ENCODE results near the gene HUS1B.

Gene HUS1B

DNA sequence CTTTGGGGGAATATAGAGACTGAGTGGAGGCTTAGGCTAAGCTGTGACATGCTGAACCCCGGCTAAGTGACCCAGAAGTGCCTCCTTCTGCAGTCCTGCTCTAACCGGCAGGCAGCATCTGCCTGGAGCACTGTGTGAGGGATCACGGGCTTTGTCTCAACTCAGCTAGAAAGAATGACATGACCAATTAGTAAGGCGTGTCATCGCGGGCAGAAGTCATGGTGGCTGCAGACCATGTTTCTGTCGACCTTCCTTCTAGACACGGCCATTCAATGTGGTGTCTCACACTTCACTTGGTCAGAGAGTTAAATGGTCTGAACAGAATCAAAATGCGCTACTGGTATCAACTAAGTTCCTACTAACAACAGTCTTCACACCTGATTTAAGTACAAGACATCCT, 35.0 kb downstream of the HUS1B start:
- no peak for DNase-seq (ENCODE audit: low spot score)
- TF ChIP-seq, protein P1, sequence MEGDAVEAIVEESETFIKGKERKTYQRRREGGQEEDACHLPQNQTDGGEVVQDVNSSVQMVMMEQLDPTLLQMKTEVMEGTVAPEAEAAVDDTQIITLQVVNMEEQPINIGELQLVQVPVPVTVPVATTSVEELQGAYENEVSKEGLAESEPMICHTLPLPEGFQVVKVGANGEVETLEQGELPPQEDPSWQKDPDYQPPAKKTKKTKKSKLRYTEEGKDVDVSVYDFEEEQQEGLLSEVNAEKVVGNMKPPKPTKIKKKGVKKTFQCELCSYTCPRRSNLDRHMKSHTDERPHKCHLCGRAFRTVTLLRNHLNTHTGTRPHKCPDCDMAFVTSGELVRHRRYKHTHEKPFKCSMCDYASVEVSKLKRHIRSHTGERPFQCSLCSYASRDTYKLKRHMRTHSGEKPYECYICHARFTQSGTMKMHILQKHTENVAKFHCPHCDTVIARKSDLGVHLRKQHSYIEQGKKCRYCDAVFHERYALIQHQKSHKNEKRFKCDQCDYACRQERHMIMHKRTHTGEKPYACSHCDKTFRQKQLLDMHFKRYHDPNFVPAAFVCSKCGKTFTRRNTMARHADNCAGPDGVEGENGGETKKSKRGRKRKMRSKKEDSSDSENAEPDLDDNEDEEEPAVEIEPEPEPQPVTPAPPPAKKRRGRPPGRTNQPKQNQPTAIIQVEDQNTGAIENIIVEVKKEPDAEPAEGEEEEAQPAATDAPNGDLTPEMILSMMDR (IDR thresholded peaks at IDR 0.05; ENCODE audit: extremely low read depth, missing control alignments) = no peak

DNA sequence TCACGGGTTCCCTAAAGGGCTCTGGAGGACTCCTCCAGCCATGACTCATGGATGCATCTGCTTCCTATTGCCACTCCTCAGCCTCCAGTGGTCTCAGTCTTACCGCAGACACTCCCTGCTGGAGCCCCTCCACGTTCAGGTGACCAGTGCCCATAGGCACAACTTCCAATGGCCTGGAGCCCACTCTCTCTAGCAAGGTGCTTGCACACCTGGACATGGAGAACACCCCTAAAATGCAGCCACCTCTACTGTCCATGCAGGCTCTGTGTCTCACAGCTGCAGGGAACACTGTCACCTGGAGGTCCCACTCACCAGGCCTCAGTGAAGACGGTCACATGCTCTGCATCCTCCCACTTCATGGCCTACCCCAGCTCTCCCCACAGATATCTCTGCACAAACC, 36.0 kb downstream of the HUS1B start:
- TF ChIP-seq, protein P1 (IDR thresholded peaks at IDR 0.05; ENCODE audit: extremely low read depth, missing control alignments) = no peak
- no peak for DNase-seq (ENCODE audit: low spot score)

DNA sequence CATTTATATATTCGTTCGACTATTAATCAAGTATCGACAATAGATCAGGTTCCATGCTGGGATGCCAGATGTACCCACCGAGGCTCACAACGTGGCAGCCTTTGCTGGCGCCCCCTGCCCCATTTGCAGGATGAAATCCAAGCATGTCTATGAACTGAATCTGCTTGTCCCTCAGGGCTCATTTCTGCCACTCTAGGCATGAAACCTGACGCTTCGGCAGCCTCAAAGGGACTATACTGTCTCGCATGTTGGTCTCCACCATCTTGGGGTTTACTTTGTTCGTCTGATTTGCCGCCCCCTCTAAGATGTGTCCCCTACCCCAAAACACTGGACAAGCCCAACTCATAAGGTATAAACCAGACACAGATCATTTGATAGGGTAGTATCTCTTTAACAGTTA, 36.7 kb downstream of the HUS1B start:
- TF ChIP-seq, protein P1 (IDR thresholded peaks at IDR 0.05; ENCODE audit: extremely low read depth, missing control alignments) = no peak
- DNase-seq (ENCODE audit: low spot score) = no peak

DNA sequence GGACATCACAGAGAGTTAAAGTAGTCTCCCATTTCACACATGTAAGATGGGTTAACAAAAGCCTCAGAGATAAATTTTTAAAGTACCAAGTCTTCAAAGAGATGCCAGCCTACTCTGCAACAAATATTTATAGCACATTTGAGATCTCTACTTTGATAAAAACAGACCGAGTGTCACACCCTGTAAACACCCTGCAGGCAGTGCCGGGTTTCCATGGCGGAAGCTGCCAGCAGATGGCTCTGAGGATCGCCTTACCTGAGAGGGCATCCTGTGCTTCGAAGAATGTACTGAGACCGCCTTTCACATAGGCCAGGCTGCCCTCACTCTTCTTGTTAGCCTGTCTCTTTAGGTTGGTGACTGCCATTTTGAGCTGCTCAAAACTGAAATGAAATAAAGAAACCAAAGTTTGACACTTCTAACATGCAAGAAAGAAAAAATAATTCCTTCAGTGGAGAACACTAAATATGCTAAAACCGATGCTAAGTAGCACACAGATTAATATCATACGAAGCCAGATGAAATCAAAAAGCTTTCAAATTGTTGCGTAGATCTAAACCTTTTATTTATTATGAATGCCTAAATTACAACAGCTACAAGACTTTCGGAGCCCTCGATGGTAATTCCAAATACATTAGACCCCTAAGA, 39.3 kb downstream of the HUS1B start:
- TF ChIP-seq, protein P1 (IDR thresholded peaks at IDR 0.05; ENCODE audit: extremely low read depth, missing control alignments) = no peak
- no peak for DNase-seq (ENCODE audit: low spot score)

DNA sequence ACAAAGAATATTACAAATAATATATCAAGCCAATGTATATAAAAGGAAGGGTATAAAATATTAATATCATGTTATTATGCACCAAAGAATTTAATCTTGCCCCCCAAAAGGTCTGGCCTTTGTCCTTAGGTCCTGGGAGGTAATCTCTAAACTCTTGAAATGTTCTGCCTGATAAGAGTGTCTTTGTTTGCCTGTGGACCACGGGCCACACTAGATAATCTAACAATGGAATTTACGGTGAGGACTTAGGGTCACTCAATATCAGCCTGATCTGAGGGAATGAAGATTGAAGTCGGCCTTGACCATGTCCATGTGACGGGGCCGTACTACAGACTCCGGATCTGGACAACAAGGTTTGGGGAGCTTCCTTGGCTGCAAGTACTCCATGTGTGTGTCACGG, 42.9 kb downstream of the HUS1B start:
- no peak for DNase-seq (ENCODE audit: low spot score)
- TF ChIP-seq, protein P1 (IDR thresholded peaks at IDR 0.05; ENCODE audit: extremely low read depth, missing control alignments) = no peak

DNA sequence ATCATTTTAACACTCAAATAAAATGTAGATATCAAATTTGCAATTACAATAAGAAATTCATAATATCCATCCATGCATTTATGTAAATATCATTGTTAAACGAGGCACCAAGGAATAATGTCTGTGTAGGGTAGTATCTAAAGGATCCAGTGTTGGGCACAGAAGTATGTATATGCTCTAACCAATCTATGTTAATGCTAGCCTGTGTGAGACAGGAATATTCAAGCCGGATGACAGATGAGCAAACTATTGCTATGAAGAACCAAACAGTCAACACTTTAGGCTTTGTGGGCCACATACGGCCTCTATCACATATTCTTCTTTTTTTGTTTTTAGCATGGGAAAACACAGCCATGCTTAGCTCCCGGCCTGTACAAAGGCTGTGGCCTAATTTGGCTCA, 45.0 kb downstream of the HUS1B start:
- TF ChIP-seq, protein P1 (IDR thresholded peaks at IDR 0.05; ENCODE audit: extremely low read depth, missing control alignments) = no peak

DNA sequence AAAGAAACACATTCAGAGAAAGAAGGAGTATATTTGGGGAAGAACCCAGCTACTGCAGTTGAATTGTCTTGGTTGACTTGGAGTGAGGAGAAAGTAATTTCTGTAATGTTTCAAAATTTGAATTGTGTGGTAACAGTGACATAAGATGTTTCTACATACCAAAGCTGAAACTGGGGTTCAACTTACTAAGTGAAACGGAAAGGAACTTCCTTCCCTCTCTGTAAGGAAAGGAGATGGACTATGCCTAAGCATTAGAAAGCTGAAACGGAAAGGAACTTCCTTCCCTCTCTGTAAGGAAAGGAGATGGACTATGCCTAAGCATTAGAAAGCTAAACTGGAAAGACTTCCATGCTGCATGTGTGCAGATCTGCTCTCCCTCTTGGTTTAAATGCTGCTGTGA, 46.0 kb downstream of the HUS1B start:
- DNase-seq (ENCODE audit: low spot score) = no peak
- TF ChIP-seq, protein P1 (IDR thresholded peaks at IDR 0.05; ENCODE audit: extremely low read depth, missing control alignments) = no peak

More for the DNA sequence above, 45.0 kb downstream of the HUS1B start:
- DNase-seq (ENCODE audit: low spot score) = no peak

All from GM20000 (cell line).